Gastrocnemius medialis (tissue), 4 donors: ENCODE results near the gene SPTBN1.

ENCODE experiments used
- POLR2A ChIP-seq, 2 donors: fragments of 450-650 bp; IDR thresholded peaks; one replicate each; pipeline ENCODE4 v1.6.1; 2017; ENCODE audit warnings: antibody characterized with exemption in 2 of 2, mild to moderate bottlenecking in 2 of 2, moderate library complexity in 2 of 2
- TF ChIP-seq, protein P1 (sequence below), 5 experiments: fragments of 450-650 bp in 3 of 5; fragments of 200-600 bp in 2 of 5; sonication (generic) in 2 of 5; IDR thresholded peaks in 4 of 5; conservative IDR thresholded peaks in 1 of 5; 1 replicate in 4 of 5; 2 replicates in 1 of 5; pipeline ENCODE4 v1.5.1; 2016 to 2019; ENCODE audit warnings: antibody characterized with exemption in 5 of 5, mild to moderate bottlenecking in 3 of 5, moderate library complexity in 3 of 5

DNA sequence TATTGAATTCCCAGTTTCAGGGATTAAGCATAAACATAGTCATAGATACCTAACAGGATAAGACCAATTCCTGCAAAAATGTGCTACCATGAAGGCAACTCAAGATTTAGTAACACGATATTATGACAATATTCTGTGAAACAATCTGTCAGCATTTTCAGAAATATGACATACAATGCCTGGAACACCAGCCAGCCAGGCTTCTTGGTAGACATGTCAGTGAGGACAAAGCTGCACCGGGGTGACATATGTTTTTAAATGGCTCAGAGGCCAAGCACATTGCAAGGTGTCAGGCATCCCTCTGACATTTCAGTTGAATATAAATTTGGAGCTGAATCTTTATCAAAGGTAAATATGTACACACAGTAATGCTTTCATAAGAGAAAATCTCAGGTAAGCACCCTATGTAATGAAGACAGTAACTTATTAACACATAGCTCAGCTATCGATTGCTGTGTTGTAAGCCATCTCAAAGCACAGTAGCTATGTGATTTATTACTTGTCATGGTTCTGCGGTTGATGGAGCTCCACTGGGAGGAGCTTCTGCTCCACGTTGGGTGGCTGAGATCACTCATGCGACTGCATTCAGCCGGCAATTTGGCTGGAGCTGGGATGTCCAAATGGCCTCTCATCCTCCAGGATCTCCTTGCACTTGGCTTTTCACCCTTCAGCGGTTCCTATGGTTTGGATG is 235.5 kb downstream of the SPTBN1 start:
- TF ChIP-seq, protein P1, sequence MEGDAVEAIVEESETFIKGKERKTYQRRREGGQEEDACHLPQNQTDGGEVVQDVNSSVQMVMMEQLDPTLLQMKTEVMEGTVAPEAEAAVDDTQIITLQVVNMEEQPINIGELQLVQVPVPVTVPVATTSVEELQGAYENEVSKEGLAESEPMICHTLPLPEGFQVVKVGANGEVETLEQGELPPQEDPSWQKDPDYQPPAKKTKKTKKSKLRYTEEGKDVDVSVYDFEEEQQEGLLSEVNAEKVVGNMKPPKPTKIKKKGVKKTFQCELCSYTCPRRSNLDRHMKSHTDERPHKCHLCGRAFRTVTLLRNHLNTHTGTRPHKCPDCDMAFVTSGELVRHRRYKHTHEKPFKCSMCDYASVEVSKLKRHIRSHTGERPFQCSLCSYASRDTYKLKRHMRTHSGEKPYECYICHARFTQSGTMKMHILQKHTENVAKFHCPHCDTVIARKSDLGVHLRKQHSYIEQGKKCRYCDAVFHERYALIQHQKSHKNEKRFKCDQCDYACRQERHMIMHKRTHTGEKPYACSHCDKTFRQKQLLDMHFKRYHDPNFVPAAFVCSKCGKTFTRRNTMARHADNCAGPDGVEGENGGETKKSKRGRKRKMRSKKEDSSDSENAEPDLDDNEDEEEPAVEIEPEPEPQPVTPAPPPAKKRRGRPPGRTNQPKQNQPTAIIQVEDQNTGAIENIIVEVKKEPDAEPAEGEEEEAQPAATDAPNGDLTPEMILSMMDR (IDR thresholded peaks at IDR 0.05 in 4 of 5, conservative IDR thresholded peaks at IDR 0.05 in 1 of 5), result no peak
- TF ChIP-seq POLR2A (IDR thresholded peaks at IDR 0.05), result no peak
